NCI-H345 (cell line): ENCODE data around the gene ADAM30.

Experiments
- DNase-seq: peaks from one replicate; lab custom pipeline; 2025; lab: John Stamatoyannopoulos, UW

ADAM30 gene

GRCh38 chr1:119896303-119896702 lies at the start of gene ADAM30:
TSS of gene ADAM30 (minus strand) at chr1:119896515. CDS start at chr1:119896336, 179 bp downstream.
- DNase-seq = no peak

- DNase-seq = no peak
Observed at GRCh38 chr1:119943216-119943615, 46.9 kb upstream of the ADAM30 start.

- DNase-seq = no peak
Observed at GRCh38 chr1:119941392-119941791, 45.1 kb upstream of the ADAM30 start.

GRCh38 chr1:119940697-119941096 lies 44.4 kb upstream of the ADAM30 start:
- no peak for DNase-seq

- DNase-seq = no peak
Observed at GRCh38 chr1:119937198-119937597, 40.9 kb upstream of the ADAM30 start.

GRCh38 chr1:119935915-119936314 lies 39.6 kb upstream of the ADAM30 start:
- DNase-seq = no peak

GRCh38 chr1:119935373-119935772 lies 39.1 kb upstream of the ADAM30 start:
- peak; percentile 20 for DNase-seq

- no peak for DNase-seq
Observed at GRCh38 chr1:119933397-119933796, 37.1 kb upstream of the ADAM30 start.

GRCh38 chr1:119929643-119930315 lies 33.5 kb upstream of the ADAM30 start:
- no peak for DNase-seq

- no peak for DNase-seq
Observed at GRCh38 chr1:119926553-119926952, 30.2 kb upstream of the ADAM30 start.

- DNase-seq = no peak
Observed at GRCh38 chr1:119924948-119925898, 28.9 kb upstream of the ADAM30 start.

- no peak for DNase-seq
Observed at GRCh38 chr1:119920104-119920968, 24.0 kb upstream of the ADAM30 start.

GRCh38 chr1:119919241-119919640 lies 22.9 kb upstream of the ADAM30 start:
- no peak for DNase-seq

- DNase-seq = no peak
Observed at GRCh38 chr1:119918301-119918700, 22.0 kb upstream of the ADAM30 start.

GRCh38 chr1:119917304-119918055 lies 21.2 kb upstream of the ADAM30 start:
- no peak for DNase-seq

GRCh38 chr1:119915517-119915916 lies 19.2 kb upstream of the ADAM30 start:
- DNase-seq = no peak

GRCh38 chr1:119914071-119914470 lies 17.8 kb upstream of the ADAM30 start:
- DNase-seq = no peak

GRCh38 chr1:119912963-119913362 lies 16.6 kb upstream of the ADAM30 start:
- no peak for DNase-seq

- DNase-seq = no peak
Observed at GRCh38 chr1:119911775-119912174, 15.5 kb upstream of the ADAM30 start.

- DNase-seq = no peak
Observed at GRCh38 chr1:119910618-119911017, 14.3 kb upstream of the ADAM30 start.

- no peak for DNase-seq
Observed at GRCh38 chr1:119909890-119910596, 13.7 kb upstream of the ADAM30 start.
